Heart left ventricle (tissue), 13 donors: ENCODE data around the gene CHST11.

Experiments used
- CTCF ChIP-seq, 12 donors: fragments of 200-600 bp; sonication (generic) in 4 of 12; IDR thresholded peaks; one replicate each; pipeline versions ENCODE4 v1.5.0 to v1.8.0; 2018 to 2022; ENCODE audit warnings: antibody characterized with exemption in 12 of 12, mild to moderate bottlenecking in 5 of 12
- POLR2A ChIP-seq, 2 donors: fragments of 450-650 bp; IDR thresholded peaks; one replicate each; pipeline ENCODE4 v1.6.1; 2017; ENCODE audit warnings: antibody characterized with exemption in 2 of 2, mild to moderate bottlenecking in 2 of 2, moderate library complexity in 2 of 2
- donor health status: ischemic (EF 13 %, LVEDD 7.1; RV severe dilation, severe dysfunction).
- donor health status: DM: no; HTN: yes; CAD: no.
- donor health status: DM: no; HTN: no; CAD: no.
- donor health status: ischemic (EF 25% LVEDD 6.9; RV normal size, moderate dysfunction).
- donor health status: ischemic (EF 25% LVEDD 5.7; RV mildly dilated, moderate dysfunction).
- donor health status: ischemic (EF 35%, LVEDD 5.7; RV mildly dilated, moderate dysfunction).
- donor health status: nonischemic (EF 11% LVEDD 7.7; RV severe dilation, severe dysfunction).
- donor health status: DM: yes; HTN: yes; CAD: no.
- donor health status: PGD.
- donor health status: ischemic (EF 29% LVEDD 5.4; RV normal size, mild dysfunction).
- donor health status: nonischemic (EF 23%, LVEDD 6.1; RV moderate dilation, normal function).

- TF ChIP-seq CTCF (IDR thresholded peaks at IDR 0.05) (no peak), POLR2A (IDR thresholded peaks at IDR 0.05) (no peak)
Observed at GRCh38 chr12:104721936-104722335, 265.2 kb downstream of the CHST11 start.
